IMR-90 (cell line): Measurements from ENCODE around the gene SRSF3. TPM values are rescaled to one million over a fixed set of nuclear protein-coding genes. Genes with fewer than 3 reads are reported as not detected.
"Not testable (repeated sequence)": the region's sequence is repeated elsewhere in the genome, so short reads cannot be mapped to it uniquely, and the experiment has no call there.

Experiments
- ATAC-seq: fragments of 200-7000 bp; cut with Tn5 transposase; 2 replicates; pipeline ENCODE4 v1.9.1; 2020; ENCODE audit warnings: low read depth, mild to moderate bottlenecking, moderate library complexity
- BruUV-seq: library from RNA; stranded (reverse); fragments of 400-500 nt; replicated peaks from 2 replicates; lab custom pipeline; 2021; lab: Mats Ljungman, UMichigan
- CTCF ChIA-PET: fragments of 300-600 bp; formaldehyde crosslinking; extraction: SDS; loops from one replicate; lab custom pipeline; 2021; ENCODE audit warnings: antibody characterized with exemption; lab: Yijun Ruan, JAX
- POLR2A ChIA-PET: fragments of 300-600 bp; sonication (Branson Sonifier 250); formaldehyde crosslinking; loops from one replicate; lab custom pipeline; 2022; ENCODE audit warnings: antibody characterized with exemption; ENCODE audit not compliant: unreplicated experiment; lab: Charles Lee
- DNase-seq: peaks from one replicate; pipeline ENCODE4 v3.0.0; 2013
- H2AFZ ChIP-seq: replicated peaks from 2 replicates; pipeline ENCODE3; 2013; ENCODE audit warnings: low read length, mild to moderate bottlenecking; ENCODE audit not compliant: poor library complexity
- H2AK5ac ChIP-seq: 2 replicates; pipeline ENCODE4 v1.6.1; 2013; ENCODE audit warnings: low read depth, low read length, inconsistent platforms
- H2AK9ac ChIP-seq: replicated peaks from 2 replicates; pipeline ENCODE3; 2013; ENCODE audit warnings: mild to moderate bottlenecking, low read depth, low read length, moderate library complexity; ENCODE audit not compliant: poor library complexity
- H2BK120ac ChIP-seq: 2 replicates; pipeline ENCODE4 v1.6.1; 2013; ENCODE audit warnings: low read depth, low read length, inconsistent platforms
- H2BK15ac ChIP-seq: 3 replicates; pipeline ENCODE4 v1.6.1; 2013; ENCODE audit warnings: low read depth, low read length, inconsistent platforms
- H2BK20ac ChIP-seq: 2 replicates; pipeline ENCODE4 v1.6.1; 2013; ENCODE audit warnings: low read depth, mild to moderate bottlenecking, inconsistent platforms, low read length, moderate library complexity
- H2BK5ac ChIP-seq: 2 replicates; pipeline ENCODE4 v1.6.1; 2013; ENCODE audit warnings: mild to moderate bottlenecking, low read depth, low read length, inconsistent platforms; ENCODE audit not compliant: poor library complexity, severe bottlenecking
- H3K14ac ChIP-seq: replicated peaks from 2 replicates; pipeline ENCODE4 v1.6.1; 2013; ENCODE audit warnings: low read depth, low read length, inconsistent platforms
- H3K18ac ChIP-seq: 2 replicates; pipeline ENCODE4 v1.6.1; 2013; ENCODE audit warnings: low read depth, low read length, control low read depth
- H3K23ac ChIP-seq: 2 replicates; pipeline ENCODE4 v1.6.1; 2013; ENCODE audit warnings: low read depth, low read length, inconsistent platforms
- H3K27ac ChIP-seq: 2 replicates; pipeline ENCODE4 v1.5.1; 2013; ENCODE audit warnings: mild to moderate bottlenecking, control low read depth, low read length; ENCODE audit not compliant: insufficient read depth
- H3K27me3 ChIP-seq: 2 replicates; pipeline ENCODE4 v1.6.1; 2013; ENCODE audit warnings: low read length; ENCODE audit not compliant: control insufficient read depth, insufficient read depth
- H3K36me3 ChIP-seq: 2 replicates; pipeline ENCODE4 v1.6.1; 2013; ENCODE audit warnings: low read length, mixed read lengths; ENCODE audit not compliant: control insufficient read depth, insufficient read depth
- H3K4ac ChIP-seq: 2 replicates; pipeline ENCODE4 v1.6.1; 2013; ENCODE audit warnings: low read depth, low read length, inconsistent platforms
- H3K4me1 ChIP-seq: 2 replicates; pipeline ENCODE4 v1.6.1; 2013; ENCODE audit warnings: low read length, mixed read lengths; ENCODE audit not compliant: control insufficient read depth, insufficient read depth
- H3K4me2 ChIP-seq: 2 replicates; pipeline ENCODE4 v1.6.1; 2013; ENCODE audit warnings: low read depth, mild to moderate bottlenecking, control low read depth, low read length, moderate library complexity
- H3K4me3 ChIP-seq: 2 replicates; pipeline ENCODE4 v1.5.1; 2013; ENCODE audit warnings: low read depth, mild to moderate bottlenecking, control low read depth, low read length, moderate library complexity; ENCODE audit not compliant: insufficient read depth
- H3K56ac ChIP-seq: 2 replicates; pipeline ENCODE4 v1.6.1; 2013; ENCODE audit warnings: low read length, inconsistent platforms; ENCODE audit not compliant: insufficient read depth; ENCODE audit errors: extremely low read depth
- H3K79me1 ChIP-seq, 2 experiments: 2 replicates each; pipeline ENCODE4 v1.6.1; 2013; ENCODE audit warnings: low read length in 2 of 2, inconsistent platforms in 1 of 2, low read depth in 1 of 2
- H3K9ac ChIP-seq: 2 replicates; pipeline ENCODE4 v1.6.1; 2013; ENCODE audit warnings: low read depth, low read length, control low read depth
- H3K9me1 ChIP-seq: 2 replicates; pipeline ENCODE4 v1.6.1; 2013; ENCODE audit warnings: low read length, inconsistent platforms; ENCODE audit not compliant: insufficient read depth
- H3K9me3 ChIP-seq: 2 replicates; pipeline ENCODE4 v1.6.1; 2013; ENCODE audit warnings: low read length; ENCODE audit not compliant: control insufficient read depth, insufficient read depth
- H4K20me1 ChIP-seq: 2 replicates; pipeline ENCODE4 v1.6.1; 2013; ENCODE audit warnings: low read length, inconsistent platforms; ENCODE audit not compliant: insufficient read depth
- H4K5ac ChIP-seq: 2 replicates; pipeline ENCODE4 v1.6.1; 2013; ENCODE audit warnings: mild to moderate bottlenecking, low read depth, low read length, control low read depth
- H4K8ac ChIP-seq, 2 experiments: 2 replicates each; pipeline ENCODE4 v1.6.1; 2013; ENCODE audit warnings: low read depth in 2 of 2, low read length in 2 of 2, control low read depth in 1 of 2, inconsistent platforms in 1 of 2
- H4K91ac ChIP-seq: 2 replicates; pipeline ENCODE4 v1.6.1; 2013; ENCODE audit warnings: low read depth, low read length, inconsistent platforms; ENCODE audit not compliant: insufficient read depth
- CEBPB ChIP-seq: IDR thresholded peaks from 2 replicates; pipeline ENCODE4 v1.6.1; 2012; ENCODE audit warnings: low read depth, low read length, improper control_type of control experiment
- FOS ChIP-seq: fragments of 150-350 bp; IDR thresholded peaks from 2 replicates; pipeline ENCODE4 v1.6.1; 2016; ENCODE audit warnings: low read depth, low read length
- WGBS, 2 experiments: methylation state at CpG; one replicate each; pipeline versions ENCODE4 v1.1.5 to v1.1.7; 2013; ENCODE audit warnings: missing lambda C conversion rate in 2 of 2; ENCODE audit not compliant: insufficient read length in 1 of 2; ENCODE audit errors: extremely low coverage in 2 of 2; 5-methylcytosine and 5-hydroxymethylcytosine counted together
- dilution Hi-C: fragments of 300-500 bp; cut with HindIII; formaldehyde crosslinking; loops from one replicate; pipeline ENCODE4 v1.14.3; 2018; ENCODE audit warnings: low sequenced_read_pairs; ENCODE audit not compliant: unreplicated experiment
- in situ Hi-C: fragments of 300-500 bp; cut with MboI; formaldehyde crosslinking; loops from 3 replicates; pipeline ENCODE4 v1.14.3; 2019; ENCODE audit warnings: low sequenced_read_pairs, inconsistent platforms, mixed read lengths
- intact Hi-C: fragments of 100-400 bp; cut with micrococcal nuclease; formaldehyde crosslinking; loops from 2 replicates; pipeline ENCODE4 v1.10.0; 2022
- polyA plus RNA-seq, 3 experiments: library from polyadenylated mRNA; depleted of rRNA; stranded (reverse); fragments of >200 nt; gene quantifications; 2 replicates each; pipeline ENCODE4 v1.2.3, GENCODE V29; 2012; ENCODE audit warnings: low replicate concordance in 1 of 3
- total RNA-seq: library from RNA; depleted of rRNA; stranded (reverse); fragments of >200 nt; gene quantifications from 2 replicates; pipeline ENCODE4 v1.2.3, GENCODE V29; 2012

SRSF3 gene
- total and polyA plus RNA-seq, 2 of the 4 experiments (the other 2 are of a cell fraction): 237 to 297 TPM

- H3K23ac ChIP-seq, H2AFZ ChIP-seq, intact Hi-C loops, H3K9me3 ChIP-seq, H4K20me1 ChIP-seq, H3K27ac ChIP-seq, H3K36me3 ChIP-seq, H4K5ac ChIP-seq, POLR2A ChIA-PET, H3K79me1 ChIP-seq, H3K9me1 ChIP-seq, dilution Hi-C loops, BruUV-seq, CTCF ChIA-PET, H3K4me1 ChIP-seq, H3K56ac ChIP-seq, H2AK9ac ChIP-seq, in situ Hi-C loops, H3K4me2 ChIP-seq, H3K14ac ChIP-seq, H3K9ac ChIP-seq, H3K4me3 ChIP-seq, H3K18ac ChIP-seq, H3K27me3 ChIP-seq: not testable (repeated sequence)
- Histone ChIP-seq H4K8ac (peak overlapping the region in 1 of 2 experiments; percentile 60; a peak in 1 of 4 replicates), H4K91ac (peak overlapping the region; percentile 73), H2BK15ac (0 out of 3 replicates have a peak overlapping the region, but pooled peaks have one; percentile 44), H2AK5ac (peak overlapping the region; percentile 28; the same call in 1 of the 2 replicates), H2BK20ac (peak overlapping the region; percentile 41), H2BK120ac (peak overlapping the region; percentile 63; the same call in 1 of the 2 replicates), H3K4ac (peak overlapping the region; percentile 73), H2BK5ac (peak overlapping the region; percentile 50)
- peak; percentile 50 for ATAC-seq
- no CpG with 5 or more reads among the region's 12 CpGs for WGBS, 2 experiments
- DNase-seq: peak; percentile 86
- TF ChIP-seq CEBPB (peak; percentile 52; the same call in 1 of the 2 replicates), FOS (peak; percentile 30; the same call in 1 of the 2 replicates)
These were observed 21.5 kb upstream of the SRSF3 start for GRCh38 chr6:36572353-36573311.
